Mesothelial cell of epicardium (in vitro differentiated cells): ENCODE results near the gene DBP. TPM values are rescaled to one million over a fixed set of nuclear protein-coding genes. Genes with fewer than 3 reads are reported as not detected.

Experiments
- DNase-seq, 2 experiments: peaks; one replicate each; pipeline ENCODE4 v3.0.0; 2021; ENCODE audit warnings: low spot score in 2 of 2; ENCODE audit not compliant: unreplicated experiment in 2 of 2
- H3K27ac Mint-ChIP-seq: 2 replicates; pipeline ENCODE4 v1.8.0; 2021; ENCODE audit warnings: mixed read lengths
- H3K27me3 Mint-ChIP-seq: 2 replicates; pipeline ENCODE4 v1.8.0; 2021; ENCODE audit warnings: low read depth, mixed read lengths
- H3K36me3 Mint-ChIP-seq: 2 replicates; pipeline ENCODE4 v1.8.0; 2021; ENCODE audit warnings: mixed read lengths
- H3K4me1 Mint-ChIP-seq: 2 replicates; pipeline ENCODE4 v1.8.0; 2021; ENCODE audit warnings: mixed read lengths
- H3K4me3 Mint-ChIP-seq: 2 replicates; pipeline ENCODE4 v1.8.0; 2021; ENCODE audit warnings: mild to moderate bottlenecking, moderate library complexity, mixed read lengths
- H3K9me3 Mint-ChIP-seq: 2 replicates; pipeline ENCODE4 v1.8.0; 2021; ENCODE audit warnings: mixed read lengths
- CTCF ChIP-seq: fragments of 200-600 bp; sonication (generic); IDR thresholded peaks from one replicate; pipeline ENCODE4 v1.5.0; 2021; ENCODE audit warnings: antibody characterized with exemption; ENCODE audit not compliant: unreplicated experiment
- total RNA-seq: library from RNA; stranded (reverse); gene quantifications from 3 replicates; pipeline ENCODE4 v1.2.1, GENCODE V29; 2021

The DBP gene
- total RNA-seq, 1 donor from 2014 or later: 13.1 TPM

GRCh38 chr19:48646722-48647216, 9.6 kb upstream of the DBP start:
- Mint-ChIP-seq H3K9me3 (no peaks in the 10 kb centered on the region), H3K27me3 (no peaks in the 10 kb centered on the region), H3K4me1 (peaks cover 18% of the 10 kb centered on the region), H3K4me3 (peak overlapping the region; percentile 81), H3K36me3 (peaks cover 4% of the 10 kb centered on the region), H3K27ac (no peak overlapping the region)
- no peak for TF ChIP-seq CTCF
- no peak for DNase-seq

- Mint-ChIP-seq H3K4me3 (peak within 1 kb of the TSS; percentile 81), H3K27ac (peak within 1 kb of the TSS; percentile 95), H3K4me1 (peaks cover 18% of the 10 kb centered on the region), H3K27me3 (no peaks in the 10 kb centered on the region), H3K36me3 (peaks cover 7% of the 10 kb centered on the region), H3K9me3 (no peaks in the 10 kb centered on the region)
- peak; percentile 72 for TF ChIP-seq CTCF
- peak; percentile 87 to 93 for DNase-seq
These were observed 9.0 kb upstream of the DBP start, which contains the start of gene CA11 for GRCh38 chr19:48646001-48646721. CA11 (minus strand) TSS chr19:48646187; CDS start chr19:48645632, 555 bp downstream.

- Mint-ChIP-seq H3K4me1 (peaks cover 18% of the 10 kb centered on the region), H3K9me3 (no peaks in the 10 kb centered on the region), H3K27me3 (no peaks in the 10 kb centered on the region), H3K36me3 (peaks cover 7% of the 10 kb centered on the region), H3K4me3 (peak overlapping the region; percentile 81), H3K27ac (peak overlapping the region; percentile 95)
- DNase-seq: no peak
- TF ChIP-seq CTCF: no peak
These were observed 8.4 kb upstream of the DBP start for GRCh38 chr19:48645620-48646000.

- H3K27me3 Mint-ChIP-seq: no peaks in the 10 kb centered on the region
- DNase-seq: peak in 1 of 2 experiments; percentile 74
- peak overlapping the region; percentile 81 for H3K4me3 Mint-ChIP-seq
- H3K36me3 Mint-ChIP-seq: peaks cover 8% of the 10 kb centered on the region
- no peak for TF ChIP-seq CTCF
- peak overlapping the region; percentile 78 for H3K27ac Mint-ChIP-seq
- no peaks in the 10 kb centered on the region for H3K9me3 Mint-ChIP-seq
- peaks cover 18% of the 10 kb centered on the region for H3K4me1 Mint-ChIP-seq
These were observed 7.8 kb upstream of the DBP start for GRCh38 chr19:48644839-48645619.

GRCh38 chr19:48644355-48644754, 7.2 kb upstream of the DBP start:
- Mint-ChIP-seq H3K27me3 (no peaks in the 10 kb centered on the region), H3K27ac (peak overlapping the region; percentile 78), H3K4me3 (peak overlapping the region; percentile 81), H3K4me1 (peaks cover 18% of the 10 kb centered on the region), H3K9me3 (no peaks in the 10 kb centered on the region), H3K36me3 (peaks cover 9% of the 10 kb centered on the region)
- no peak for TF ChIP-seq CTCF
- no peak for DNase-seq
